Activated T-cell treated with anti-CD3 and anti-CD28 coated beads, Interleukin-2, amount 50 U/mL, for 24 hours (primary cell): ENCODE measurements around the gene CAMLG.
A peak's percentile ranks its signal among the peaks of the same experiment; 100 is the strongest.
"Not testable (repeated sequence)": the region's sequence is repeated elsewhere in the genome, so short reads cannot be mapped to it uniquely, and the experiment has no call there.

Experiments
- DNase-seq: peaks from one replicate; pipeline ENCODE4 v3.0.0-alpha.2; 2020
- H3K27ac Mint-ChIP-seq: 2 replicates; pipeline ENCODE4 v1.8.0; 2020; ENCODE audit warnings: mild to moderate bottlenecking, mixed read lengths
- H3K27me3 Mint-ChIP-seq: 2 replicates; pipeline ENCODE4 v1.8.0; 2020; ENCODE audit warnings: mixed read lengths
- H3K36me3 Mint-ChIP-seq: 2 replicates; pipeline ENCODE4 v1.8.0; 2020; ENCODE audit warnings: low read depth, mixed read lengths
- H3K4me1 Mint-ChIP-seq: 2 replicates; pipeline ENCODE4 v1.8.0; 2020; ENCODE audit warnings: low read depth, mixed read lengths
- H3K4me3 Mint-ChIP-seq: 2 replicates; pipeline ENCODE4 v1.8.0; 2020; ENCODE audit warnings: mild to moderate bottlenecking, moderate library complexity, mixed read lengths
- H3K9me3 Mint-ChIP-seq: 2 replicates; pipeline ENCODE4 v1.8.0; 2020; ENCODE audit warnings: mixed read lengths

The CAMLG gene

DNA sequence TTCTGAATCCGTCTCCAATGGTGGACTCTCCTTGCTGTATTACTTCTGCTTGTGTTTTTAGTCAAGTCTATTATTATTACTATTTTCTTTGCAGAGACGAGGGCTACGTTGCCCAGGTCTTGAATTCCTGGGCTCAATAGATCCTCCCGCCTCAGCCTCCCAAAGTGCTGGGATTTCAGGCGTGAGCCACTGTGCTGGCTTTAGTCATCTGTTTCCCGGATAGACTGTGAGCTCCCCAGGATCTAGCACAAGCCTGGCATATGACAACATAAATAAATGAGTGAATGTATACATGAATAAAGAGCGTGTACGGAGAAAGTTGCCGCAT lies 19.8 kb downstream of the CAMLG start:
- no peak for DNase-seq
- no peaks in the 10 kb centered on the region for H3K27me3 Mint-ChIP-seq
- peak overlapping the region; percentile 97 for H3K27ac Mint-ChIP-seq
- no peaks in the 10 kb centered on the region for H3K9me3 Mint-ChIP-seq
- H3K36me3 Mint-ChIP-seq: peaks cover 28% of the 10 kb centered on the region
- peaks cover 31% of the 10 kb centered on the region for H3K4me1 Mint-ChIP-seq
- H3K4me3 Mint-ChIP-seq: peak overlapping the region; percentile 100

DNA sequence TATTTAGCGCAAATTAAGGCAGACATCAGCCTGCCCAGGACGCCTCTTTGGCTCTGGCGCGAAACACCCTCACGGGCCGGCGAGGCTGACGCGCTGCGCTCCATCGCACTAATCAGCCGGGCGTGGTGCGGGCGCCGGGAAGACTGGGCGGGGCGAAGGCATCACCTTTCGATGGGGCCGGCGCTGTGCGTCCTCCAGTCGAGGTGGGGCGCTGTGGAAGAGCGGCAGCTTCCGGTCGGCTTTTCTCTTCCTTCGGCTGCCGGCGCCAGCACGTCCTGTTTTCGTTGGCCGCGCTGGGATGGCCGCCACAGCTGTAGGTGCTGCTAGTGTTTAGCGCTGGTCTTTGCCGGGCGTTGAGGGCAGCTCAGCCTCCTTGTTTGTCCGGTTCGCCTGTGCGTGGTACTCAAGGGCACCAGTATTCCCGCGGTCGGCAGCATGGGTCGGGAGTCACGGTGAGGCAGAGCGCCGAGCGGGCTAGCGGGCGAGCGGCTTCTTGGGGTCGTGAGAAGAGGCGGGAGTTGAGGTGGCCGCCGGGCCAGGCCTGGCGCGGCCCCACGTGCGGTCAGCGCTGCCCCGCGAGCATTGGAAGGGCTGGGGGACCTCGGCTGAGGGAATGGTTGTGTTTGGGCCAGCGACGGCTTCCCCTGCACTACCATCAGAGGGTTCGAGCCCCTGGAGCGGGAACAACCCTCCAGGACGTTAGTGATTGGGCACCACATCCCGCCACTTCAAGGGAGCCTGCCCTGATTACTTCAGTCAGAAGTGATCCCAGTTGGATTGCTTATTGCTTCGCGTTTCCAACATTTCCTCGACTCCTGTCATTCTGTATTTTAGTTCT lies 20.4 kb downstream of the CAMLG start, which contains the start of gene DDX46:
Gene DDX46, plus strand, starts transcription at position 276 of the 838 bp plus-strand sequence. Its CDS starts 160 bp downstream, at position 436.
- peak; percentile 96 for DNase-seq
- peaks cover 33% of the 10 kb centered on the region for H3K36me3 Mint-ChIP-seq
- peaks cover 33% of the 10 kb centered on the region for H3K4me1 Mint-ChIP-seq

DNA sequence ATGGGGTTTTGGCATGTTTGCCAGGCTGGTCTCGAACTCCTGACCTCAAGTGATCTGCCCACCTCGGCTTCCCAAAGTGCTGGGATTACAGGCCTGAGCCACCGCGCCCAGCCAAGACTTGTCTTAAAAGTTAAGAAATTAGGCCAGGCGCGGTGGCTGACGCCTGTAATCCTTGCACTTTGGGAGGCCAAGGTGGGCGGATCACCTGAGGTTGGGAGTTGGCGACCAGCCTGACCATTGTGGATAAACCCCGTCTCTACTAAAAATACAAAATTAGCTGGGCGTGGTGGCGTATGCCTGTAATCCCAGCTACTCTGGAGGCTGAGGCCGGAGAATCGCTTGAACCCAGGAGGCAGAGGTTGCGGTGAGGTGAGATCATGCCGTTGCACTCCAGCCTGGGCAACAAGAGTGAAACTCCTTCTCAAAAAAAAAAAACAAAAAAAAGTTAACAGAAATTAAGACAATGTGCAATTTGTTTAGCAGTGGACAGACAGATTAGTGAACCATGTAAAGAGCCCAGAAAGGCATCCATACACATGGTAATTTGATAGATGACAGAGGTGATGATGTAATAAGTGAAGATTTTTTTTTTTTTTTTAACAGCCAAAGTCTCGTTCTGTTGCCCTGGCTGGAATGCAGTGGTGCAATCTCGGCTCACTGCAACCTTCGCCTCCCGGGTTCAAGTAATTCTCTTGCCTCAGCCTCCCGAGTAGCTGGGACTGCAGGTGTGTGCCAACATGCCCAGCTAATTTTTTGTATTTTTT lies 29.4 kb downstream of the CAMLG start:
- H3K27me3 Mint-ChIP-seq, H3K9me3 Mint-ChIP-seq, H3K4me3 Mint-ChIP-seq, DNase-seq, H3K4me1 Mint-ChIP-seq, H3K27ac Mint-ChIP-seq: not testable (repeated sequence)
- peaks cover 90% of the 10 kb centered on the region for H3K36me3 Mint-ChIP-seq

More for the DNA sequence above, 20.4 kb downstream of the CAMLG start, which contains the start of gene DDX46:
- Mint-ChIP-seq H3K9me3 (no peaks in the 10 kb centered on the region), H3K27ac (peak within 1 kb of the TSS; percentile 97), H3K4me3 (peak within 1 kb of the TSS; percentile 100), H3K27me3 (no peaks in the 10 kb centered on the region)

DNA sequence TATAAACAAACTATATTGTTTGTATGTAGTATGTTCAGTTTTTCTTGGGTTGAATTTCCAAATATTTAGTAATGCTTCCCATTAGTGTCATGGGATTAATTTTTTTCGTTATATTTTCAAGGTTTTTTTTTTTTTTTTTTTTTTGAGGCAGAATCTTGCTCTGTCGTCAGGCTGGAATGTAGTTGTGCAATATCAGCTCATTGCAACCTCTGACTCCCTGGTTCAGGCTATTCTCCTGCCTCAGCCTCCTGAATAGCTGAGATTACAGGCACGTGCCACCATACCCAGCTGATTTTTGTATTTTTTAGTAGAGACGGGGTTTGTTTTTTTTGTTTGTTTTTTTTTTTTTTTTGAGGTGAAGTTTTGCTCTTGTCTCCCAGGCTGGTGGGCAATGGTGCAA lies 30.9 kb downstream of the CAMLG start:
- no peak overlapping the region for H3K27ac Mint-ChIP-seq
- H3K4me1 Mint-ChIP-seq: no peaks in the 10 kb centered on the region
- H3K36me3 Mint-ChIP-seq: peaks cover 92% of the 10 kb centered on the region
- H3K9me3 Mint-ChIP-seq: no peaks in the 10 kb centered on the region
- H3K4me3 Mint-ChIP-seq: no peak overlapping the region
- DNase-seq: no peak
- H3K27me3 Mint-ChIP-seq: no peaks in the 10 kb centered on the region

DNA sequence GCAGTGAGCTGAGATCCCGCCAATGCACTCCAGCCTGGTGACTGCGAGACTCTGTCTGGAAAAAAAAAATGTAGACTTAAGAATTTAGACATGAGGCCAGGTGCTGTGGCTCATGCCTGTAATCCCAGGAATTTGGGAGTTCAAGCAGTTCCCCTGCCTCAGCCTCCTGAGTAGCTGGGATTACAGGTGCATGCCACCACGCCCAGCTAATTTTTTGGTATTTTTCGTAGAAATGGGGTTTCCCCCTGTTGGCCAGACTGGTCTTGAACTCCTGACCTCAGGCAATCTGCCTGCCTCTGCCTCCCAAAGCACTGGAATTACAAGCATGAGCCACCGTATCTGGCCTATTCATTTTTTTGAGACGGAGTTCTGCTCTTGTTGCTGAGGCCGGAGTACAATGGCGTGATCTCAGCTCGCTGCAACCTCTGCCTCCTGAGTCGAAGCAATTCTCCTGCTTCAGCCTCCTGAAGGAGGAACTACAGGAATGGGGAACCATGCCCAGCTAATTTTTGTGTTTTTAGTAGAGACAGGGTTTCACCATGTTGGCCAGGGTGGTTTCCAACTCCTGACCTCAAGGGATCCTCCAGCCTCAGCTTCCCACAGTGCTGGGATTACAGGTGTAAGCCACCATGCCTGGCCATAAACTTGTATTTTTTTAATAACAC lies 34.2 kb downstream of the CAMLG start:
- no peak for DNase-seq
- Mint-ChIP-seq H3K27ac (no peak overlapping the region), H3K9me3 (no peaks in the 10 kb centered on the region), H3K4me3 (no peak overlapping the region), H3K36me3 (peaks cover 95% of the 10 kb centered on the region), H3K27me3 (no peaks in the 10 kb centered on the region), H3K4me1 (no peaks in the 10 kb centered on the region)

DNA sequence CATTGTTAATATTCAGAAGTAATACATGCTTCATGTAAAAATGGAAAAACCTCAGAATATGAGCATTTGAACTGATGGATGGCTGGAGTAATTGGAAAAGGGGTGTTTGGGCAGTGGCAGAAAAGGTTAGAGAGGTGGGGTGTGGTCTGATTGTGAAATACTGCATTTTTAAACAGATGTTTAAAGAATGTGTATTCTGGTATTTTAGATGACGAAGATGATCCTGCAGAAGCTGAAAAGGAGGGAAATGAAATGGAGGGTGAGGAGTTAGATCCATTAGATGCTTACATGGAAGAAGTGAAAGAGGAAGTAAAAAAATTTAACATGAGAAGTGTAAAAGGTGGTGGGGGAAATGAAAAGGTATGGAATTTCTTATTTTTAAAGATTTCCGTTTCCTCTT lies 39.0 kb downstream of the CAMLG start:
- peaks cover 86% of the 10 kb centered on the region for H3K36me3 Mint-ChIP-seq
- H3K27ac Mint-ChIP-seq: peak overlapping the region; percentile 62
- no peak overlapping the region for H3K4me3 Mint-ChIP-seq

DNA sequence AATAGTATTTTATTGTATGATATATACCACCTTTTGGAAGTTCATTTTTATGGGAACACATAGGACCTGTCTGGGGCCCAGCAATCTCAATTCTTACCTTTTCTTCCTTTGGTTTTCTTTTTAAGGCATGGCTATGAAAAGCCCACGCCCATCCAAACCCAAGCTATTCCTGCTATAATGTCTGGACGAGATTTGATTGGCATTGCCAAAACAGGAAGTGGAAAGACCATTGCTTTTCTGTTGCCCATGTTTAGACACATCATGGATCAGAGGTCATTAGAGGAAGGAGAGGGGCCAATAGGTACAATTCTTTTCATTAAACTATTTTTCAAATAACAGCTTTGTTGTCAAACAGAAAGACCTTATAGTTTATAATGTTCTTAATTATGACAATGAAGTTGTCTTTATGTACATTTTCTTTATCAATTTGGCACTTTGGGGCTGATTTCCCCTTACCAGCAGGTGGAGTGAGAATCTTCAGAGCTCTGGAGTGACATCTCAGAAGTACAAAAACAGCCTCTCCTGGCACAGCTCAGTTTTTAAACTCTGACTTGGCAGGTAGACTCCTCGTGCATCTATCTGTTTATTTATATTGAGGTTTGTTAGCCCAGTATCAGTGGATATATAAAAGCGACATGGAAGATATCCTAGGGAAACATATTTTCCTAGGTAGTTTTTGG lies 46.0 kb downstream of the CAMLG start:
- no peak for DNase-seq
- H3K4me1 Mint-ChIP-seq: no peaks in the 10 kb centered on the region
- peak overlapping the region; percentile 3 for H3K27ac Mint-ChIP-seq
- peaks cover 92% of the 10 kb centered on the region for H3K36me3 Mint-ChIP-seq
- no peaks in the 10 kb centered on the region for H3K9me3 Mint-ChIP-seq
- no peak overlapping the region for H3K4me3 Mint-ChIP-seq
- H3K27me3 Mint-ChIP-seq: no peaks in the 10 kb centered on the region

More for the DNA sequence above, 39.0 kb downstream of the CAMLG start:
- Mint-ChIP-seq H3K9me3 (no peaks in the 10 kb centered on the region), H3K27me3 (no peaks in the 10 kb centered on the region), H3K4me1 (no peaks in the 10 kb centered on the region)
- no peak for DNase-seq

DNA sequence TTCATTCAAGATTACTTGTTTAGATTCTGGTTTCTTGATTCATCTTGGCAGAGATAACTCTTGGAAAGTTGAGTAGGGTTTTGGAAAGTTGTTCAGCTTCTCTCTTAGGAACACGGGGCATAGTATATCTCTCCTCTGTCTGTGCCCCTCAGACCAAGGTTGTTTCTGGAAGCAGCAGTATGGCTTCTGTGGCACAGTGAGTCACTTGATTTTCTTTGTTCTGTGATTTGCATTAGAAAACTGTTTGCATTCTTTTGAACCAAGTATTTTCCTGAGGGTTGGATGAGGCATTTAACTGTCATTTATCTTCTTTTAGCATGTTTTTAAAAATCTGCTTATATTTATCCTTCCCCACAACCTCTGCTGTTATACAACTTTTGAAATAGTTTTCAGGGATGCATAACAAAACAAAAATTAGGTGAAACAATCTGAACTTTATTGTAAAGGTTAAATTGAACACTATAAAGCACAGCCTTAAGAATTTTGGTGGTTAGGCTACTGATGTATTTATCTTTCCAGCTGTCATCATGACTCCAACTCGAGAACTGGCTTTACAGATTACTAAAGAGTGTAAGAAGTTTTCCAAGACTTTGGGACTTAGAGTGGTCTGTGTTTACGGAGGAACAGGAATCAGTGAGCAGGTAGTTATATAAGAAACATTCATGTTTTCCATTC lies 46.7 kb downstream of the CAMLG start:
- no peak for DNase-seq
- no peaks in the 10 kb centered on the region for H3K9me3 Mint-ChIP-seq
- H3K4me1 Mint-ChIP-seq: no peaks in the 10 kb centered on the region
- peaks cover 93% of the 10 kb centered on the region for H3K36me3 Mint-ChIP-seq
- H3K4me3 Mint-ChIP-seq: no peak overlapping the region
- no peaks in the 10 kb centered on the region for H3K27me3 Mint-ChIP-seq
- H3K27ac Mint-ChIP-seq: no peak overlapping the region

DNA sequence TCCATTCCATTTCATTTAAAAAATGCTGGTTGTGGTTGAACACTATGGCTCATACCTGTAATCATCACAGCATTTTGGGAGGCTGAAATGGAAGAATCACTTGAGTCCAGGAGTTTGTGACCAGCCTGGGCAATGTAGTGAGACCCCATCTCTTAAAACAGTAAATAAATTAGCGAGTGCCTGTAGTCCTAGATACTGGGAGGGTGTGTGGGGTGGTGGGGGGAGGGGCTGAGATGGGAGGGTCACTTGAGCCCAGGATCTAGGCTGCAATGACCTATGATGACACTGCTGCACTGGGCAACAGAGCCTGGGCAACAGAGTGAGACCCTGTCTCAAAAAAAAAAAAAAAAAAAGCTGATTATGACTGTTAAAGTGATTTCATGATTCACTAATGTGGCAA lies 49.3 kb downstream of the CAMLG start:
- no peaks in the 10 kb centered on the region for H3K9me3 Mint-ChIP-seq
- no peaks in the 10 kb centered on the region for H3K27me3 Mint-ChIP-seq
- peaks cover 98% of the 10 kb centered on the region for H3K36me3 Mint-ChIP-seq
- DNase-seq: no peak
- H3K27ac Mint-ChIP-seq: no peak overlapping the region
- H3K4me1 Mint-ChIP-seq: no peaks in the 10 kb centered on the region
- H3K4me3 Mint-ChIP-seq: no peak overlapping the region

DNA sequence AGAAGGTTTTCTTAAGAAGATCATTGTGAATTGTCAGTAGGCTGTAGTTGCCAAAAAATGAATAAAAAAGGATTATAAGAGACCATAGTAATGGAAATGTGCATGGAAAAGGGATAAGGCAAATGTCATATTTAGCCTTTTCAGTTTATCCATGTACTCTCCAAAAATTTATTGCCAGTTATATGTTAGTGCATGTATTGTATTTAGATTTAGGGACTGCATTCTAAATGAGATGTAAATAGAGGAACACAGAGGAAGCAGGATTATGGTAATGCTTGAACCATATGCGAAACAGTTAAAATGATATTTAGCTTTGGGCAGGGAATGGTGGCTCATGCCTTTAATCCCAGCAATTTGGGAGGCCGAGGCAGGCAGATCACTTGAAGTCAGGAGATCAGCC lies 53.2 kb downstream of the CAMLG start:
- H3K4me3 Mint-ChIP-seq: no peak overlapping the region
- no peaks in the 10 kb centered on the region for H3K4me1 Mint-ChIP-seq
- no peak overlapping the region for H3K27ac Mint-ChIP-seq
- no peaks in the 10 kb centered on the region for H3K9me3 Mint-ChIP-seq
- H3K27me3 Mint-ChIP-seq: no peaks in the 10 kb centered on the region
- no peak for DNase-seq
- H3K36me3 Mint-ChIP-seq: peaks cover 93% of the 10 kb centered on the region

DNA sequence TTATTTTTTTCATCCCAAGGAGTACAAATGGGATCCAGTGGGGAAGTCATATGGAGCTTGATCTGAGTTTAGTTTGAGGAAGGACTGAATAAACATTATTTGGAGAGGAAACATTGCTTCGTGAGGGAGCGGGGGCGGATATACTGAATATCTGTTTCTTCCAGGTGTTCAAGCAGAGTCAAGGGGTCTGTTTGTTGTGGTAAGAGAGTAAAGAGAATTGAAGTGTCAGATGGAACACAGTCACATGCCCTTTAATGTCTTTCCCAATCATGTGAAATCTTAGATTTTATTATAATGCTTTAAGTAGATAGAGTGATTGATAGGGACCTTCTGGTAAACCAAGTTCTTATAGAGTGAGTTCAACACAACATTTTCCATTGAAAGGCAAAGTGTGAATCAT lies 53.9 kb downstream of the CAMLG start:
- no peak for DNase-seq
- no peaks in the 10 kb centered on the region for H3K4me1 Mint-ChIP-seq
- no peak overlapping the region for H3K4me3 Mint-ChIP-seq
- H3K27me3 Mint-ChIP-seq: no peaks in the 10 kb centered on the region
- peaks cover 93% of the 10 kb centered on the region for H3K36me3 Mint-ChIP-seq
- no peak overlapping the region for H3K27ac Mint-ChIP-seq
- no peaks in the 10 kb centered on the region for H3K9me3 Mint-ChIP-seq

DNA sequence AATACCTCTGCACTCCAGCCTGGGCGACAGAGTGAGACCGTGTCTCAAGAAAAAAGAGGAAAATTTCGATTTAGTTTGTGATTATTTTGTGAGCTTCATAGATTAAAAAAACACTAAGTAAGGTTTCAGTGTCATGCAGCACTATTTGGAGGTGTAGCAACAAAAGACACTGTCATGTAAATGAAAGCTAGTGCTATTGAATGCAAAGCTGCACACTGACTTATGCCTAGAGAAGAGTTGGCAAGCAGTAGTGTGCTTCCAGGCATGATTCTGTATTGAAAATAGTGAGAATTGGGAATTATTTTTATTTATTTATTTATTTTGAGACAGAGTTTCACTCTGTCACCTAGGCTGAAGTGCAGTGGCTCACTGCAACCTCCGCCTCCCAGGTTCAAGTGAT lies 54.8 kb downstream of the CAMLG start:
- H3K27me3 Mint-ChIP-seq: no peaks in the 10 kb centered on the region
- no peaks in the 10 kb centered on the region for H3K9me3 Mint-ChIP-seq
- peaks cover 93% of the 10 kb centered on the region for H3K36me3 Mint-ChIP-seq
- H3K4me3 Mint-ChIP-seq: no peak overlapping the region
- no peak overlapping the region for H3K27ac Mint-ChIP-seq
- DNase-seq: no peak
- H3K4me1 Mint-ChIP-seq: peaks cover 1% of the 10 kb centered on the region

DNA sequence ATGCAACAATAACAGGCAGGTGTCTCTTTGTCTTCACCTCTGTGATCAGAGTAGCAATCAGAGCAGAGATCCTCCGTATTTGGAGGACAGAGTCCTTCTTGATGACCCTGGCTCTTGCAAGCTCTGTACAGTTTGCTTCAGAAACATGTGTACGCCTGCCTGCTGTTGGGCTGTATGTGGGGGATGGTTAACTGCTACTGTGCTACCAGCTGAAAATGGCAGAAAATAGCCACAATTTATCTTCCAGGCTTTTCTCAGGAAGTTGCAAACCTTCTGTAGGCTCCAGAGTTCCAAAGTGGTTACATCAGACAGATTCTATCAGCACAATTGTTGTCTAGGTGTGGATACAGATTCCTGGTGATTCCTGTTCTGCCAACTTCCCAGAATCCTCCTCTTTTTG lies 55.7 kb downstream of the CAMLG start:
- H3K9me3 Mint-ChIP-seq: no peaks in the 10 kb centered on the region
- no peaks in the 10 kb centered on the region for H3K27me3 Mint-ChIP-seq
- no peak for DNase-seq
- peak overlapping the region; percentile 33 for H3K27ac Mint-ChIP-seq
- H3K4me3 Mint-ChIP-seq: no peak overlapping the region
- peaks cover 93% of the 10 kb centered on the region for H3K36me3 Mint-ChIP-seq
- peaks cover 4% of the 10 kb centered on the region for H3K4me1 Mint-ChIP-seq

DNA sequence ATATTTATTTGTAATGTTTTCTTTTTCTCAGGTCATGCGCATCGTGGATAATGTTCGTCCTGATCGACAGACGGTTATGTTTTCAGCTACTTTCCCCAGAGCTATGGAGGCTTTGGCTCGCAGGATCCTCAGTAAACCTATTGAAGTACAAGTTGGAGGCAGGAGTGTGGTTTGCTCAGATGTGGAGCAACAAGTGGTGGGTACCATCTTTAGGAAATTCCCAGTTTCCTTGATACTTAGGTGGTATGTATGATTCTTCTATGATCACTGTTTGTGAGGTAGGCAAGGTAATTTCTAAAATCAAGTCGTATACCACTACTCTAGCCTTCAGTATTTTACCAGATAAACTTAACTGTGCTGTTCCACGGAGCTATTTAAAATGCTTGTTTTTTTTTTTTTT lies 56.5 kb downstream of the CAMLG start:
- peaks cover 93% of the 10 kb centered on the region for H3K36me3 Mint-ChIP-seq
- no peak overlapping the region for H3K4me3 Mint-ChIP-seq
- DNase-seq: no peak
- peak overlapping the region; percentile 53 for H3K27ac Mint-ChIP-seq
- H3K4me1 Mint-ChIP-seq: peaks cover 4% of the 10 kb centered on the region
- no peaks in the 10 kb centered on the region for H3K9me3 Mint-ChIP-seq
- H3K27me3 Mint-ChIP-seq: no peaks in the 10 kb centered on the region
